Measurements from ENCODE around the gene INTS1. TPM values are rescaled to one million over a fixed set of nuclear protein-coding genes. Genes with fewer than 3 reads are reported as not detected.
"Not testable (repeated sequence)": the region's sequence is repeated elsewhere in the genome, so short reads cannot be mapped to it uniquely, and the experiment has no call there.

The INTS1 gene
- polyA plus RNA-seq, 4 donors = 55.4 to 96.1 (median 57.7) TPM

- no peak for DNase-seq (ENCODE audit: low read depth in 4 of 4, low spot score in 3 of 4)
Measured at GRCh38 chr7:1449501-1449900, 54.7 kb downstream of the INTS1 start.

- no peak for DNase-seq (ENCODE audit: low read depth in 4 of 4, low spot score in 3 of 4)
Measured at GRCh38 chr7:1448958-1449357, 55.2 kb downstream of the INTS1 start.

GRCh38 chr7:1447551-1448244 lies 56.5 kb downstream of the INTS1 start:
- no peak for DNase-seq (ENCODE audit: low read depth in 4 of 4, low spot score in 3 of 4)

GRCh38 chr7:1447112-1447511 lies 57.1 kb downstream of the INTS1 start:
- no peak for DNase-seq (ENCODE audit: low read depth in 4 of 4, low spot score in 3 of 4)

GRCh38 chr7:1446620-1447032 lies 57.6 kb downstream of the INTS1 start:
- no peak for DNase-seq (ENCODE audit: low read depth in 4 of 4, low spot score in 3 of 4)

GRCh38 chr7:1446026-1446425 lies 58.2 kb downstream of the INTS1 start:
- DNase-seq (ENCODE audit: low read depth in 4 of 4, low spot score in 3 of 4) = not testable (repeated sequence)

- no peak for DNase-seq (ENCODE audit: low read depth in 4 of 4, low spot score in 3 of 4)
Measured at GRCh38 chr7:1445341-1445740, 58.8 kb downstream of the INTS1 start.

GRCh38 chr7:1444925-1445322 lies 59.3 kb downstream of the INTS1 start:
- DNase-seq (ENCODE audit: low read depth in 4 of 4, low spot score in 3 of 4) = no peak

GRCh38 chr7:1444214-1444924 lies 59.8 kb downstream of the INTS1 start:
- DNase-seq (ENCODE audit: low read depth in 4 of 4, low spot score in 3 of 4) = no peak

- DNase-seq (ENCODE audit: low read depth in 4 of 4, low spot score in 3 of 4) = not testable (repeated sequence)
Measured at GRCh38 chr7:1443587-1444200, 60.5 kb downstream of the INTS1 start.

- no peak for DNase-seq (ENCODE audit: low read depth in 4 of 4, low spot score in 3 of 4)
Measured at GRCh38 chr7:1442355-1443124, 61.6 kb downstream of the INTS1 start.

GRCh38 chr7:1441615-1442354 lies 62.4 kb downstream of the INTS1 start:
- no peak for DNase-seq (ENCODE audit: low read depth in 4 of 4, low spot score in 3 of 4)

- DNase-seq (ENCODE audit: low read depth in 4 of 4, low spot score in 3 of 4) = no peak
Measured at GRCh38 chr7:1440620-1441019, 63.6 kb downstream of the INTS1 start.

- no peak for DNase-seq (ENCODE audit: low read depth in 4 of 4, low spot score in 3 of 4)
Measured at GRCh38 chr7:1439373-1440363, 64.5 kb downstream of the INTS1 start.

GRCh38 chr7:1438821-1439220 lies 65.4 kb downstream of the INTS1 start:
- DNase-seq (ENCODE audit: low read depth in 4 of 4, low spot score in 3 of 4) = no peak

- no peak for DNase-seq (ENCODE audit: low read depth in 4 of 4, low spot score in 3 of 4)
Measured at GRCh38 chr7:1438208-1438607, 66.0 kb downstream of the INTS1 start.

- no peak for DNase-seq (ENCODE audit: low read depth in 4 of 4, low spot score in 3 of 4)
Measured at GRCh38 chr7:1437155-1437880, 66.9 kb downstream of the INTS1 start.

- DNase-seq (ENCODE audit: low read depth in 4 of 4, low spot score in 3 of 4) = no peak
Measured at GRCh38 chr7:1436608-1437007, 67.6 kb downstream of the INTS1 start.

All from left renal pelvis (tissue), 4 donors.